ENCODE measurements around the gene ADAMTS10. TPM values are rescaled to one million over a fixed set of nuclear protein-coding genes. Genes with fewer than 3 reads are reported as not detected.
A peak's percentile ranks its signal among the peaks of the same experiment; 100 is the strongest.

ADAMTS10 gene
- total and polyA plus RNA-seq, 4 donors, result 1.2 to 10.1 (median 3.6) TPM

DNA sequence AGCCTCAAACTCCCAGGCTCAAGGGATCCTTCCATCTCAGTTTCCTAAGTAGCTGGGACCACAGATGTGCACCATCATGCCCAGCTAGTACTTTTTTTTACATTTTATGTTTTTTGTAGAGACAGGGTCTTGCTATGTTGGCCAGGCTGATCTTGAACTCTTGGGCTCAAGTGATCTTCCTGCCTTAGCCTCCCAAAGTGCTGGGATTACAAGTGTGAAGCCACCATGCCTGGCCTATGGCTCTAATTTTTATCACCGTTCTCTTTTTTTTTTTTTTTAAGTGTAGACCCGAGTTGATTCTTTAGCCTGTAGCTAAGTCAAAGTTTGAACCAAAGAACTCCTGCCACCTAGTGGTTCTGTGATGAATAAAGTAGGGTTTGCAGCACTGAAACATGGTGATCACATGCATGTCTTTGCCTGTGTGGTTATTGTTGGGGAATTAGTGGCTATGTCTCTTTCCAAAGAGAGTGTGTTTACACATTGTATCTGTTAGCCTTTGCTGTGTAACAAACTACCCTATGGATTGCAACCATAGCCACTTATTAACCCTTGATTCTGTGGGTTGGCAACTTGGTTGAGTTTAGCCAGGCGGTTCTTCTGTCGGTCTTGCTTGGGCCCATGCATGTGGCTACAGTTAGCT is 31.5 kb upstream of the ADAMTS10 start:
- no peak for DNase-seq (ENCODE audit: low spot score)
- peak; percentile 90 for TF ChIP-seq RAD21 (IDR thresholded peaks at IDR 0.05)
- TF ChIP-seq NR2F2 (IDR thresholded peaks at IDR 0.05), result no peak
- TF ChIP-seq HNF4A (conservative IDR thresholded peaks at IDR 0.05), result peak in 1 of 2 donors; percentile 9
- peak; percentile 79 for TF ChIP-seq CTCF (IDR thresholded peaks at IDR 0.05; ENCODE audit: low read depth, low read length, missing input control)
- no peak overlapping the region for H3K4me3 ChIP-seq (ENCODE audit: low read depth in 1 of 3, low read length in 3 of 3)
- no peak overlapping the region for H3K27ac ChIP-seq (ENCODE audit: low read depth in 1 of 2, low read length in 2 of 2)
- H3K9ac ChIP-seq (ENCODE audit: low read depth in 1 of 2, low read length in 2 of 2), result no peak overlapping the region
- peaks cover 0 to 1% (median 0%) of the 10 kb centered on the region in 4 donors for H3K9me3 ChIP-seq (ENCODE audit: control insufficient read depth in 4 of 4, low read length in 3 of 4)
- peaks cover 15 to 48% (median 44%) of the 10 kb centered on the region in 4 donors for H3K4me1 ChIP-seq (ENCODE audit: control insufficient read depth in 4 of 4, insufficient read depth in 4 of 4, low read length in 3 of 4)
- no peaks in the 10 kb centered on the region for H3K27me3 ChIP-seq (ENCODE audit: control insufficient read depth in 4 of 4, insufficient read depth in 4 of 4, low read length in 3 of 4)
- WGBS, result 48% methylated on average over 4 of the region's 4 CpGs
- no peaks in the 10 kb centered on the region for H3K36me3 ChIP-seq (ENCODE audit: control insufficient read depth in 4 of 4, insufficient read depth in 3 of 4, low read depth in 1 of 4, low read length in 3 of 4)

GRCh38 chr19:8641221-8641907 is 30.8 kb upstream of the ADAMTS10 start:
- DNase-seq (ENCODE audit: low spot score), result no peak
- 96% methylated on average over 2 of the region's 2 CpGs for WGBS
- no peak for TF ChIP-seq CTCF (IDR thresholded peaks at IDR 0.05; ENCODE audit: low read depth, low read length, missing input control)
- Histone ChIP-seq H3K9ac (ENCODE audit: low read depth in 1 of 2, low read length in 2 of 2) (no peak overlapping the region), H3K27ac (ENCODE audit: low read depth in 1 of 2, low read length in 2 of 2) (peak overlapping the region; percentile 86 to 97), H3K27me3 (ENCODE audit: control insufficient read depth in 4 of 4, insufficient read depth in 4 of 4, low read length in 3 of 4) (no peaks in the 10 kb centered on the region), H3K4me3 (ENCODE audit: low read depth in 1 of 3, low read length in 3 of 3) (no peak overlapping the region), H3K9me3 (ENCODE audit: control insufficient read depth in 4 of 4, low read length in 3 of 4) (peaks cover 0 to 1% (median 0%) of the 10 kb centered on the region in 4 donors), H3K36me3 (ENCODE audit: control insufficient read depth in 4 of 4, insufficient read depth in 3 of 4, low read depth in 1 of 4, low read length in 3 of 4) (no peaks in the 10 kb centered on the region), H3K4me1 (ENCODE audit: control insufficient read depth in 4 of 4, insufficient read depth in 4 of 4, low read length in 3 of 4) (peaks cover 15 to 48% (median 44%) of the 10 kb centered on the region in 4 donors)

DNA sequence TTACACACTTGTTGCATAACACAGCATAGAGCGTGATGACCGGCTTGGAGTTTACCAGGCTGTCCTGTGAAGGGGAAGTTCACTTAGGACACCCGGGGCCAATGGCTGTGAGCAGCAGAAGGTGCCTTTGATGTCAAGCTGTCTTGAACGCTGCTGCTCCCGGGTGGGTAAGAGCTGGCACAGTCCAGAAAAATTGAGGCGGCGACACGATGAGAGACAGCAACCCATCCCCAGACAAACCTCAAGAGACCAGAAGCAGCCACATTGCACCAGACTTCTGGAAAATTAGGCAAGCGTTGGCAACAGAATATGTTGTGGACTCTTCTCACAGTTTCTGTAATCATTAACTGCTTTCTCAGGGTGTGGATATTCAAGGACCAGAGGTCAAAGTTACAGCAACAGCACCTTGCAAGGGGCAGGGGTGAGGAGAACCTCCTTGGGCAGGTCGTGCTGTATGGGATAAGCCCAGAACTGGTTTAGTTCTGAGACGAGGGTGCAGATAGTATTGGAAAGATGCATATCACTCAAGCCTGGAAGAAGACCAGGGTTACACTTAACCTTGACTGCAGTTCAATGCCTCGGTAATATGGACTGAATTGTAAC is 30.0 kb upstream of the ADAMTS10 start:
- peaks cover 0 to 1% (median 0%) of the 10 kb centered on the region in 4 donors for H3K9me3 ChIP-seq (ENCODE audit: control insufficient read depth in 4 of 4, low read length in 3 of 4)
- peak overlapping the region in 2 of 3 donors; percentile 12 to 42 for H3K4me3 ChIP-seq (ENCODE audit: low read depth in 1 of 3, low read length in 3 of 3)
- peak overlapping the region in 1 of 2 donors; percentile 67 for H3K9ac ChIP-seq (ENCODE audit: low read depth in 1 of 2, low read length in 2 of 2)
- 21% methylated on average over 12 of the region's 12 CpGs for WGBS
- H3K27ac ChIP-seq (ENCODE audit: low read depth in 1 of 2, low read length in 2 of 2), result peak overlapping the region; percentile 86 to 97
- no peaks in the 10 kb centered on the region for H3K36me3 ChIP-seq (ENCODE audit: control insufficient read depth in 4 of 4, insufficient read depth in 3 of 4, low read depth in 1 of 4, low read length in 3 of 4)
- H3K4me1 ChIP-seq (ENCODE audit: control insufficient read depth in 4 of 4, insufficient read depth in 4 of 4, low read length in 3 of 4), result peaks cover 15 to 48% (median 44%) of the 10 kb centered on the region in 4 donors
- no peaks in the 10 kb centered on the region for H3K27me3 ChIP-seq (ENCODE audit: control insufficient read depth in 4 of 4, insufficient read depth in 4 of 4, low read length in 3 of 4)
- DNase-seq (ENCODE audit: low spot score), result peak; percentile 60
- TF ChIP-seq ZBTB33 (IDR thresholded peaks at IDR 0.05) (no peak), FOXA2 (IDR thresholded peaks at IDR 0.05) (peak; percentile 63), YY1 (IDR thresholded peaks at IDR 0.05) (peak; percentile 67), RXRA (IDR thresholded peaks at IDR 0.05) (peak; percentile 86 to 88), SP1 (IDR thresholded peaks at IDR 0.05) (peak; percentile 70), JUND (IDR thresholded peaks at IDR 0.05) (peak; percentile 78 to 87), RAD21 (IDR thresholded peaks at IDR 0.05) (no peak), CTCF (IDR thresholded peaks at IDR 0.05; ENCODE audit: low read depth, low read length, missing input control) (no peak), GABPA (IDR thresholded peaks at IDR 0.05 in 1 of 2, conservative IDR thresholded peaks at IDR 0.05 in 1 of 2) (no peak), EGR1 (IDR thresholded peaks at IDR 0.05; ENCODE audit: low read depth in 2 of 2) (peak; percentile 30 to 80), HNF4A (conservative IDR thresholded peaks at IDR 0.05) (peak; percentile 84), TAF1 (conservative IDR thresholded peaks at IDR 0.05) (no peak), FOXA1 (IDR thresholded peaks at IDR 0.05) (no peak), HNF4G (IDR thresholded peaks at IDR 0.05) (peak; percentile 57)

Data from liver (tissue), 9 donors.